ENCODE results near the gene TRIOBP. TPM values are rescaled to one million over a fixed set of nuclear protein-coding genes. Genes with fewer than 3 reads are reported as not detected.
A peak's percentile ranks its signal among the peaks of the same experiment; 100 is the strongest.

TRIOBP gene
- total and polyA plus RNA-seq, 2 of the 13 experiments (the other 11 are each of a cell fraction or from before 2014, with no cell fraction given) = 6.1 to 15.4 TPM

DNA sequence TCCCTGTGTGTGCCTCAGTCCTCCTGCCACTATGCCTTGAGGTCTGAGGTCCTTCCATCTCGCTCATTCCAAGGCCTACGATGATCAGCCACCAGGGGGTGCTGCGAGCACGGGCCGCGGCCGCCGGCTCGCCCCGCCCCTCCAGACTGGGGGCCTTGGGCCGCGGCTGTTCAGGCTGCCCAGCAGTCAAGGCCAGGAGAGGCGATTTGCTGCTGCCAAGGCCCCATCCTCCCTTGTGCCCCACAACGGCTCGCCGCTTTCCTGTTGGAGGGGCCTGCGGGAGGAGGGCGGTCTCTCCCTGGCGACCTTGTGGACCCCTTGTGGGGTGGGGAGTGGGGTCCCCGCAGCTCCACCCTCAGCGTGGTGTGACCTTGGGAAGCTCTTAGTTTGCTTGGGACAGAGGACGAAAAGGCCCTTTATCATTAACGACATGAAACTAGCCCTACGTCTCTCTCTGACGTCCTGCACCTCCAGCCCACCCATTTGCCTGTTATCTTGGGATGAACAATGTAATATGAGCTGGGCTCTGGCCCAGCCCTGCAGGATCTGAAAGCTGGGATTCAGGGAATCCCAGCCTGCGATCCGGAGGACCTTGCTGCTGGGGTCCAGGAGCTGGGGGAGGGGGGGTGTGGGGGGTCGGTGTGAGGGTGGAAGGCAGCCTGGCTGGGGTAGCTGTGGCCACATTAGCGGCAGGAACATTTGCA, 121.0 kb downstream of the TRIOBP start (continued):
- 0 out of 2 replicates have a peak, but pooled peaks have one; percentile 16 for TF ChIP-seq TCF7 (IDR thresholded peaks at IDR 0.05; ENCODE audit: low read depth)
- no peak for TF ChIP-seq AGO1 (IDR thresholded peaks at IDR 0.05; ENCODE audit: low read depth, low read length, poor library complexity, severe bottlenecking)
- TF ChIP-seq, protein P1, sequence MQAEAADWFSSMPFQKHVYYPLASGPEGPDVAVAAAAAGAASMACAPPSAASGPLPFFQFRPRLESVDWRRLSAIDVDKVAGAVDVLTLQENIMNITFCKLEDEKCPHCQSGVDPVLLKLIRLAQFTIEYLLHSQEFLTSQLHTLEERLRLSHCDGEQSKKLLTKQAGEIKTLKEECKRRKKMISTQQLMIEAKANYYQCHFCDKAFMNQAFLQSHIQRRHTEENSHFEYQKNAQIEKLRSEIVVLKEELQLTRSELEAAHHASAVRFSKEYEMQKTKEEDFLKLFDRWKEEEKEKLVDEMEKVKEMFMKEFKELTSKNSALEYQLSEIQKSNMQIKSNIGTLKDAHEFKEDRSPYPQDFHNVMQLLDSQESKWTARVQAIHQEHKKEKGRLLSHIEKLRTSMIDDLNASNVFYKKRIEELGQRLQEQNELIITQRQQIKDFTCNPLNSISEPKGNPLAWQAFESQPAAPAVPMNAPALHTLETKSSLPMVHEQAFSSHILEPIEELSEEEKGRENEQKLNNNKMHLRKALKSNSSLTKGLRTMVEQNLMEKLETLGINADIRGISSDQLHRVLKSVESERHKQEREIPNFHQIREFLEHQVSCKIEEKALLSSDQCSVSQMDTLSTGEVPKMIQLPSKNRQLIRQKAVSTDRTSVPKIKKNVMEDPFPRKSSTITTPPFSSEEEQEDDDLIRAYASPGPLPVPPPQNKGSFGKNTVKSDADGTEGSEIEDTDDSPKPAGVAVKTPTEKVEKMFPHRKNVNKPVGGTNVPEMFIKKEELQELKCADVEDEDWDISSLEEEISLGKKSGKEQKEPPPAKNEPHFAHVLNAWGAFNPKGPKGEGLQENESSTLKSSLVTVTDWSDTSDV (CRISPR knock-in tag; IDR thresholded peaks at IDR 0.05) = no peak
- TF ChIP-seq NR2F6 (IDR thresholded peaks at IDR 0.05) = peak; percentile 57
- TF ChIP-seq NR2F6 (CRISPR knock-in tag; IDR thresholded peaks at IDR 0.05) = peak; percentile 81
- no peak for TF ChIP-seq THYN1 (CRISPR knock-in tag; IDR thresholded peaks at IDR 0.05; ENCODE audit: borderline replicate concordance, low read depth)
- TF ChIP-seq, protein P2, sequence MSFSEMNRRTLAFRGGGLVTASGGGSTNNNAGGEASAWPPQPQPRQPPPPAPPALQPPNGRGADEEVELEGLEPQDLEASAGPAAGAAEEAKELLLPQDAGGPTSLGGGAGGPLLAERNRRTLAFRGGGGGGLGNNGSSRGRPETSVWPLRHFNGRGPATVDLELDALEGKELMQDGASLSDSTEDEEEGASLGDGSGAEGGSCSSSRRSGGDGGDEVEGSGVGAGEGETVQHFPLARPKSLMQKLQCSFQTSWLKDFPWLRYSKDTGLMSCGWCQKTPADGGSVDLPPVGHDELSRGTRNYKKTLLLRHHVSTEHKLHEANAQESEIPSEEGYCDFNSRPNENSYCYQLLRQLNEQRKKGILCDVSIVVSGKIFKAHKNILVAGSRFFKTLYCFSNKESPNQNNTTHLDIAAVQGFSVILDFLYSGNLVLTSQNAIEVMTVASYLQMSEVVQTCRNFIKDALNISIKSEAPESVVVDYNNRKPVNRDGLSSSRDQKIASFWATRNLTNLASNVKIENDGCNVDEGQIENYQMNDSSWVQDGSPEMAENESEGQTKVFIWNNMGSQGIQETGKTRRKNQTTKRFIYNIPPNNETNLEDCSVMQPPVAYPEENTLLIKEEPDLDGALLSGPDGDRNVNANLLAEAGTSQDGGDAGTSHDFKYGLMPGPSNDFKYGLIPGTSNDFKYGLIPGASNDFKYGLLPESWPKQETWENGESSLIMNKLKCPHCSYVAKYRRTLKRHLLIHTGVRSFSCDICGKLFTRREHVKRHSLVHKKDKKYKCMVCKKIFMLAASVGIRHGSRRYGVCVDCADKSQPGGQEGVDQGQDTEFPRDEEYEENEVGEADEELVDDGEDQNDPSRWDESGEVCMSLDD (CRISPR knock-in tag; IDR thresholded peaks at IDR 0.05; ENCODE audit: borderline replicate concordance) = peak; percentile 91; the same call in 1 of the 2 replicates
- TF ChIP-seq ZNF264 (CRISPR knock-in tag; IDR thresholded peaks at IDR 0.05) = peak; percentile 40; the same call in 1 of the 2 replicates
- peak; percentile 49; the same call in 1 of the 2 replicates for TF ChIP-seq KLF11 (CRISPR knock-in tag; IDR thresholded peaks at IDR 0.05)
- TF ChIP-seq, protein P3, sequence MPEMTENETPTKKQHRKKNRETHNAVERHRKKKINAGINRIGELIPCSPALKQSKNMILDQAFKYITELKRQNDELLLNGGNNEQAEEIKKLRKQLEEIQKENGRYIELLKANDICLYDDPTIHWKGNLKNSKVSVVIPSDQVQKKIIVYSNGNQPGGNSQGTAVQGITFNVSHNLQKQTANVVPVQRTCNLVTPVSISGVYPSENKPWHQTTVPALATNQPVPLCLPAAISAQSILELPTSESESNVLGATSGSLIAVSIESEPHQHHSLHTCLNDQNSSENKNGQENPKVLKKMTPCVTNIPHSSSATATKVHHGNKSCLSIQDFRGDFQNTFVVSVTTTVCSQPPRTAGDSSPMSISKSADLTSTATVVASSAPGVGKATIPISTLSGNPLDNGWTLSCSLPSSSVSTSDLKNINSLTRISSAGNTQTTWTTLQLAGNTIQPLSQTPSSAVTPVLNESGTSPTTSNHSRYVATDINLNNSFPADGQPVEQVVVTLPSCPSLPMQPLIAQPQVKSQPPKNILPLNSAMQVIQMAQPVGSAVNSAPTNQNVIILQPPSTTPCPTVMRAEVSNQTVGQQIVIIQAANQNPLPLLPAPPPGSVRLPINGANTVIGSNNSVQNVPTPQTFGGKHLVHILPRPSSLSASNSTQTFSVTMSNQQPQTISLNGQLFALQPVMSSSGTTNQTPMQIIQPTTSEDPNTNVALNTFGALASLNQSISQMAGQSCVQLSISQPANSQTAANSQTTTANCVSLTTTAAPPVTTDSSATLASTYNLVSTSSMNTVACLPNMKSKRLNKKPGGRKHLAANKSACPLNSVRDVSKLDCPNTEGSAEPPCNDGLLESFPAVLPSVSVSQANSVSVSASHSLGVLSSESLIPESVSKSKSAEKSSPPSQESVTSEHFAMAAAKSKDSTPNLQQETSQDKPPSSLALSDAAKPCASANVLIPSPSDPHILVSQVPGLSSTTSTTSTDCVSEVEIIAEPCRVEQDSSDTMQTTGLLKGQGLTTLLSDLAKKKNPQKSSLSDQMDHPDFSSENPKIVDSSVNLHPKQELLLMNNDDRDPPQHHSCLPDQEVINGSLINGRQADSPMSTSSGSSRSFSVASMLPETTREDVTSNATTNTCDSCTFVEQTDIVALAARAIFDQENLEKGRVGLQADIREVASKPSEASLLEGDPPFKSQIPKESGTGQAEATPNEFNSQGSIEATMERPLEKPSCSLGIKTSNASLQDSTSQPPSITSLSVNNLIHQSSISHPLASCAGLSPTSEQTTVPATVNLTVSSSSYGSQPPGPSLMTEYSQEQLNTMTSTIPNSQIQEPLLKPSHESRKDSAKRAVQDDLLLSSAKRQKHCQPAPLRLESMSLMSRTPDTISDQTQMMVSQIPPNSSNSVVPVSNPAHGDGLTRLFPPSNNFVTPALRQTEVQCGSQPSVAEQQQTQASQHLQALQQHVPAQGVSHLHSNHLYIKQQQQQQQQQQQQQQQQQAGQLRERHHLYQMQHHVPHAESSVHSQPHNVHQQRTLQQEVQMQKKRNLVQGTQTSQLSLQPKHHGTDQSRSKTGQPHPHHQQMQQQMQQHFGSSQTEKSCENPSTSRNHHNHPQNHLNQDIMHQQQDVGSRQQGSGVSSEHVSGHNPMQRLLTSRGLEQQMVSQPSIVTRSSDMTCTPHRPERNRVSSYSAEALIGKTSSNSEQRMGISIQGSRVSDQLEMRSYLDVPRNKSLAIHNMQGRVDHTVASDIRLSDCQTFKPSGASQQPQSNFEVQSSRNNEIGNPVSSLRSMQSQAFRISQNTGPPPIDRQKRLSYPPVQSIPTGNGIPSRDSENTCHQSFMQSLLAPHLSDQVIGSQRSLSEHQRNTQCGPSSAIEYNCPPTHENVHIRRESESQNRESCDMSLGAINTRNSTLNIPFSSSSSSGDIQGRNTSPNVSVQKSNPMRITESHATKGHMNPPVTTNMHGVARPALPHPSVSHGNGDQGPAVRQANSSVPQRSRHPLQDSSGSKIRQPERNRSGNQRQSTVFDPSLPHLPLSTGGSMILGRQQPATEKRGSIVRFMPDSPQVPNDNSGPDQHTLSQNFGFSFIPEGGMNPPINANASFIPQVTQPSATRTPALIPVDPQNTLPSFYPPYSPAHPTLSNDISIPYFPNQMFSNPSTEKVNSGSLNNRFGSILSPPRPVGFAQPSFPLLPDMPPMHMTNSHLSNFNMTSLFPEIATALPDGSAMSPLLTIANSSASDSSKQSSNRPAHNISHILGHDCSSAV (CRISPR knock-in tag; IDR thresholded peaks at IDR 0.05; ENCODE audit: borderline replicate concordance) = no peak
- TF ChIP-seq GZF1 (CRISPR knock-in tag; IDR thresholded peaks at IDR 0.05) = no peak
- TF ChIP-seq ZFP37 (CRISPR knock-in tag; IDR thresholded peaks at IDR 0.05; ENCODE audit: borderline replicate concordance) = no peak; the same call in 1 of the 2 replicates
- peak; percentile 75; the same call in 1 of the 2 replicates for TF ChIP-seq MXD4 (CRISPR knock-in tag; IDR thresholded peaks at IDR 0.05)
- TF ChIP-seq ZNF460 (CRISPR knock-in tag; IDR thresholded peaks at IDR 0.05; ENCODE audit: borderline replicate concordance) = peak; percentile 69; the same call in 1 of the 2 replicates
- TF ChIP-seq ZNF660 (CRISPR knock-in tag; IDR thresholded peaks at IDR 0.05; ENCODE audit: borderline replicate concordance, low read depth) = no peak
- peak; percentile 75 for TF ChIP-seq ZNF160 (CRISPR knock-in tag; IDR thresholded peaks at IDR 0.05)
